Common myeloid progenitor, CD34-positive (primary cell): ENCODE measurements around the gene CLSTN3.
A peak's percentile ranks its signal among the peaks of the same experiment; 100 is the strongest.

Experiments
- CTCF ChIA-PET: fragments of 350-600 bp; sonication (Branson Sonifier 250); formaldehyde crosslinking; loops from one replicate; lab custom pipeline; 2021; ENCODE audit warnings: antibody characterized with exemption; lab: Charles Lee
- POLR2A ChIA-PET: fragments of 350-600 bp; sonication (Branson Sonifier 250); formaldehyde crosslinking; loops from one replicate; lab custom pipeline; 2021; ENCODE audit warnings: antibody characterized with exemption; lab: Charles Lee
- DNase-seq, 3 donors: peaks; one replicate each; pipeline versions ENCODE4 v3.0.0 to v3.0.0-alpha.2; 2013
- H3K27ac ChIP-seq, 2 experiments: 1 replicate in 1 of 2; 2 replicates in 1 of 2; pipeline ENCODE4 v1.7.0; 2013; ENCODE audit warnings: inconsistent platforms in 2 of 2, low read length in 2 of 2, mild to moderate bottlenecking in 2 of 2, low read depth in 1 of 2, moderate library complexity in 1 of 2; ENCODE audit not compliant: severe bottlenecking in 2 of 2, insufficient read depth in 1 of 2, poor library complexity in 1 of 2
- H3K27me3 ChIP-seq, 5 experiments: replicated peaks in 2 of 5; 1 replicate in 3 of 5; 2 replicates in 2 of 5; pipeline versions ENCODE4 v1.6.1 to v1.7.0; 2013; ENCODE audit warnings: low read length in 4 of 5, mild to moderate bottlenecking in 2 of 5, moderate library complexity in 2 of 5, inconsistent platforms in 1 of 5; ENCODE audit not compliant: insufficient read depth in 5 of 5, control insufficient read depth in 4 of 5
- H3K36me3 ChIP-seq, 4 experiments: 1 replicate in 2 of 4; 2 replicates in 2 of 4; pipeline versions ENCODE4 v1.6.1 to v1.7.0; 2013; ENCODE audit warnings: low read length in 3 of 4, control low read depth in 1 of 4, mild to moderate bottlenecking in 1 of 4; ENCODE audit not compliant: control insufficient read depth in 4 of 4, insufficient read depth in 4 of 4
- H3K4me1 ChIP-seq, 4 experiments: 1 replicate in 3 of 4; 2 replicates in 1 of 4; pipeline versions ENCODE4 v1.6.1 to v1.7.1; 2013; ENCODE audit warnings: low read length in 3 of 4, mild to moderate bottlenecking in 3 of 4, control low read depth in 1 of 4, inconsistent platforms in 1 of 4, moderate library complexity in 1 of 4; ENCODE audit not compliant: control insufficient read depth in 4 of 4, insufficient read depth in 4 of 4; ENCODE audit errors: control extremely low read depth in 1 of 4
- H3K4me3 ChIP-seq, 7 experiments: 1 replicate in 4 of 7; 2 replicates in 3 of 7; pipeline versions ENCODE4 v1.5.1 to v1.7.0; 2013; ENCODE audit warnings: mild to moderate bottlenecking in 7 of 7, low read length in 6 of 7, moderate library complexity in 6 of 7, inconsistent platforms in 2 of 7, low read depth in 2 of 7, control low read depth in 1 of 7; ENCODE audit not compliant: insufficient read depth in 4 of 7, control insufficient read depth in 1 of 7; ENCODE audit errors: extremely low read depth in 1 of 7
- H3K9me3 ChIP-seq, 5 experiments: 1 replicate in 4 of 5; 2 replicates in 1 of 5; pipeline versions ENCODE4 v1.6.1 to v1.7.1; 2013; ENCODE audit warnings: low read length in 4 of 5, mild to moderate bottlenecking in 2 of 5, inconsistent platforms in 1 of 5, low read depth in 1 of 5, moderate library complexity in 1 of 5; ENCODE audit not compliant: control insufficient read depth in 4 of 5, insufficient read depth in 2 of 5; ENCODE audit errors: control extremely low read depth in 1 of 5
- WGBS: methylation state at CpG from one replicate; pipeline ENCODE4 v1.1.5; 2013; ENCODE audit not compliant: insufficient coverage; 5-methylcytosine and 5-hydroxymethylcytosine counted together

The CLSTN3 gene

GRCh38 chr12:7189398-7190267 is 59.5 kb downstream of the CLSTN3 start, which contains the start of gene PEX5:
Gene PEX5, plus strand, starts transcription at chr12:7189686. Its CDS starts 692 bp downstream, at chr12:7190378.
- under 1% methylated on average over 51 of the region's 68 CpGs for WGBS
- peaks cover 5 to 22% (median 8%) of the 10 kb centered on the region in 4 experiments for H3K36me3 ChIP-seq
- no peaks in the 10 kb centered on the region for H3K27me3 ChIP-seq
- ChIA-PET POLR2A (no interaction called here), CTCF (interaction anchor here (0.6 to 2.7 kb wide), 8 partner anchors 8 to 54 kb away, joined by 3 to 12 read pairs (median 4); no protein-coding TSS in a partner anchor)
- H3K9me3 ChIP-seq = peaks cover 0 to under 1% (median 0%) of the 10 kb centered on the region in 5 experiments
- peak within 1 kb of the TSS; percentile 87 to 99 (median 92) for H3K4me3 ChIP-seq
- H3K4me1 ChIP-seq = peaks cover 4 to 30% (median 23%) of the 10 kb centered on the region in 4 experiments
- peak; percentile 88 to 94 (median 93) for DNase-seq
- peak within 1 kb of the TSS; percentile 77 to 86 for H3K27ac ChIP-seq

GRCh38 chr12:7190268-7191055 is 60.3 kb downstream of the CLSTN3 start:
- 51% methylated on average over 15 of the region's 17 CpGs for WGBS
- POLR2A ChIA-PET = no interaction called here
- peak overlapping the region; percentile 73 to 99 (median 88) for H3K4me3 ChIP-seq
- H3K27me3 ChIP-seq = no peaks in the 10 kb centered on the region
- peaks cover 5 to 29% (median 10%) of the 10 kb centered on the region in 4 experiments for H3K36me3 ChIP-seq
- peaks cover 4 to 30% (median 23%) of the 10 kb centered on the region in 4 experiments for H3K4me1 ChIP-seq
- peak overlapping the region in 1 of 2 experiments; percentile 59 for H3K27ac ChIP-seq
- peaks cover 0 to 1% (median 0%) of the 10 kb centered on the region in 5 experiments for H3K9me3 ChIP-seq
- CTCF ChIA-PET = interaction anchor here (0.6 to 2.1 kb wide), 5 partner anchors 9 to 393 kb away, joined by 3 to 10 read pairs (median 3); no protein-coding TSS in a partner anchor
- peak in 2 of 3 donors; percentile 24 to 49 for DNase-seq

- Histone ChIP-seq H3K36me3 (peaks cover 7 to 33% (median 16%) of the 10 kb centered on the region in 4 experiments), H3K9me3 (peaks cover 0 to 1% (median 0%) of the 10 kb centered on the region in 5 experiments), H3K4me3 (no peak overlapping the region), H3K27me3 (no peaks in the 10 kb centered on the region), H3K27ac (no peak overlapping the region), H3K4me1 (peaks cover 4 to 20% (median 16%) of the 10 kb centered on the region in 4 experiments)
- DNase-seq = no peak
- POLR2A ChIA-PET = no interaction called here
- WGBS = 86% methylated on average over 1 of the region's 2 CpGs
- CTCF ChIA-PET = interaction anchor here (0.8 to 1.7 kb wide), 4 partner anchors 10 to 52 kb away, joined by 3 to 4 read pairs (median 4); no protein-coding TSS in a partner anchor
These were observed 63.5 kb downstream of the CLSTN3 start for GRCh38 chr12:7193674-7194073.

GRCh38 chr12:7197841-7198240 is 67.7 kb downstream of the CLSTN3 start:
- ChIA-PET CTCF (no interaction called here), POLR2A (no interaction called here)
- Histone ChIP-seq H3K9me3 (peaks cover 0 to 1% (median 0%) of the 10 kb centered on the region in 5 experiments), H3K4me1 (no peaks in the 10 kb centered on the region), H3K4me3 (no peak overlapping the region), H3K27me3 (no peaks in the 10 kb centered on the region), H3K36me3 (peaks cover 9 to 33% (median 31%) of the 10 kb centered on the region in 4 experiments), H3K27ac (no peak overlapping the region)
- no peak for DNase-seq
- WGBS = 100% methylated on average over 2 of the region's 2 CpGs

GRCh38 chr12:7203109-7203508 is 72.9 kb downstream of the CLSTN3 start:
- Histone ChIP-seq H3K27ac (no peak overlapping the region), H3K27me3 (no peaks in the 10 kb centered on the region), H3K36me3 (peaks cover 12 to 62% (median 37%) of the 10 kb centered on the region in 4 experiments), H3K9me3 (no peaks in the 10 kb centered on the region), H3K4me3 (no peak overlapping the region), H3K4me1 (no peaks in the 10 kb centered on the region)
- 92% methylated on average over 2 of the region's 4 CpGs for WGBS
- DNase-seq = no peak
- ChIA-PET POLR2A (no interaction called here), CTCF (interaction anchor here (1.0 kb wide), 1 partner anchor 9 kb away, joined by 4 read pairs; no protein-coding TSS in a partner anchor)

GRCh38 chr12:7205091-7205490 is 74.9 kb downstream of the CLSTN3 start:
- Histone ChIP-seq H3K9me3 (no peaks in the 10 kb centered on the region), H3K4me3 (no peak overlapping the region), H3K27ac (no peak overlapping the region), H3K27me3 (no peaks in the 10 kb centered on the region), H3K36me3 (peaks cover 14 to 73% (median 50%) of the 10 kb centered on the region in 4 experiments), H3K4me1 (no peaks in the 10 kb centered on the region)
- ChIA-PET POLR2A (no interaction called here), CTCF (no interaction called here)
- DNase-seq = no peak
